GM19239 (cell line): ENCODE measurements around the gene SSH3.

Source experiments
- DNase-seq: peaks from one replicate; pipeline ENCODE4 v3.0.0; 2011; ENCODE audit warnings: low spot score; ENCODE audit not compliant: insufficient read length
- FAIRE-seq: peaks from 2 replicates; lab custom pipeline; 2011; peaks lifted over from hg19 to GRCh38; lab: Jason Lieb, UNC

SSH3 gene

GRCh38 chr11:67289651-67290479 lies 13.5 kb upstream of the SSH3 start:
- no peak for FAIRE-seq
- no peak for DNase-seq

GRCh38 chr11:67290801-67291200 lies 12.5 kb upstream of the SSH3 start:
- DNase-seq (no peak), FAIRE-seq (no peak)

DNA sequence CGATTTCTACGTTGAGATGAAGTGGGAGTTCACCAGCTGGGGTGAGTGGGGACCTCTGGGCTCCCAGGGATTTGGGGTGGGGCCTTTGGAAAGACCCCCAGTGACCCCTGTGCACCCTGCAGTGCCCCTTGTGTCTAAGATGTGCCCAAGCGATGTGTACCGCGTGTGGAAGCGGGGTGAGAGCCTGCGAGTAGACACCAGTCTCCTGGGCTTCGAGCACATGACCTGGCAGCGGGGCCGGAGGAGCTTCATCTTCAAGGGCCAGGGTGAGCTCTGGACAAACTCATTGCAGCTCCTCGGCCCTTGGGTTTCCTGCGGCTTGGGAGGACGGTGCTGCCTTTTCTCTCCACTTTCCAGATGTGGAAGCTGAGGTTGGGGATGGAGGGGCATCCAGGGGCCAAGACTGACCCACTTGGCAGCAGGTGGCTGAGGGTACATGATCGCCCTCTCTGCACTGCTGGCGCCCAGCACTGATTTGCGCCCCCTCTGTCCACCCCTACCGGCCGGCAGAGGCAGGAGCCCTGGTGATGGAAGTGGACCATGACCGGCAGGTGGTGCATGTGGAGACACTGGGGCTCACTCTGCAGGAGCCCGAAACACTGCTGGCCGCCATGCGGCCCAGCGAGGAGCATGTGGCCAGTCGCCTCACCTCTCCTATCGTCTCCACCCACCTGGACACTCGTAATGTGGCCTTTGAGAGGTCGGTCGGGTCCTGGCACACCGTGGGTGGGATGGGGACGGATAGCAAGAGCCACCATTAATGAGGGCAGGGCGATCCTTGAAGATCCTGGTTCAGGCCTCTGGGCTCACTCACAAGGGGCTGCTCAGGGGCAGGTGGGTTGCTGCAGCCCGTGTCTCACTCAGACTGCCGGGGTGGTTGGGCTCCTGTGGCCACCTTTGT lies 11.6 kb upstream of the SSH3 start:
- no peak for FAIRE-seq
- no peak for DNase-seq

- DNase-seq, result no peak
- no peak for FAIRE-seq
These were observed 10.7 kb upstream of the SSH3 start for GRCh38 chr11:67292671-67293070.

GRCh38 chr11:67293090-67293489 lies 10.2 kb upstream of the SSH3 start:
- FAIRE-seq (no peak), DNase-seq (no peak)

DNA sequence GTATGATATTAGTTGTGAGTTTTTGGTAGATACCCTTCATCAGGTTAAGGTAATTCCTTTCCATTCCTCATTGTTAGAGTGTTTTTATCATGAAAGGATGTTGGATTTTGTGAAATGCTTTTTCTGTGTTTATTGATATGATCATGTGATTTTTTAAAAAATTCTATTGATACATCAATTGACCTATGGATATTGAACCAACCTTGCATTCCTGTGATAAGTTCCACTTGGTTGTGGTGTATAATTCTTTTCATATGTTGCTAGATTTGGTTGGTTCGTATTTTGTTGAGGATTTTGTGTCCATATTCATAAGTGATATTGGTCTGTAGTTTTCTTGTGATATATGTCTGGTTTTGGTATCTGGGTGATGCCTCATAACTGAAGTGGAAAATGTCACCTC lies 7.5 kb upstream of the SSH3 start:
- DNase-seq (no peak), FAIRE-seq (no peak)

DNA sequence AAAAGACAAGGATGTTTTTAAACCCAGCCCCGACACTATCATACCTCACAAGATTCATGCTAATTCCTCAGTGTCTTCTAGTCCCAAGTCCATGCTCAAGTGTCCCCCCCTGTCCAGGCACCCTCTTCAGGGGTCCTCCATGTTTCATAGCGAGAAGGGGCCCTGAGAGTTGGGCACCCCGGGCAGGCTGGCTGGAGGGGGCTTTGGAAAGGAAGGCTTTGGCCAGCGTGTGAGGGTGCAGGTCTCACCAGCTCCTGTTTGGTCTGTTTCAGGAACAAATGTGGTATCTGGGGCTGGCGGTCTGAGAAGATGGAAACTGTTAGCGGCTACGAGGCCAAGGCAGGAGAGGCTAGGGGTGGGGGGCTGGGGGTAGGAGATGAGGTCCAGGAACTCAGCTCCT lies 4.5 kb upstream of the SSH3 start:
- no peak for DNase-seq

DNA sequence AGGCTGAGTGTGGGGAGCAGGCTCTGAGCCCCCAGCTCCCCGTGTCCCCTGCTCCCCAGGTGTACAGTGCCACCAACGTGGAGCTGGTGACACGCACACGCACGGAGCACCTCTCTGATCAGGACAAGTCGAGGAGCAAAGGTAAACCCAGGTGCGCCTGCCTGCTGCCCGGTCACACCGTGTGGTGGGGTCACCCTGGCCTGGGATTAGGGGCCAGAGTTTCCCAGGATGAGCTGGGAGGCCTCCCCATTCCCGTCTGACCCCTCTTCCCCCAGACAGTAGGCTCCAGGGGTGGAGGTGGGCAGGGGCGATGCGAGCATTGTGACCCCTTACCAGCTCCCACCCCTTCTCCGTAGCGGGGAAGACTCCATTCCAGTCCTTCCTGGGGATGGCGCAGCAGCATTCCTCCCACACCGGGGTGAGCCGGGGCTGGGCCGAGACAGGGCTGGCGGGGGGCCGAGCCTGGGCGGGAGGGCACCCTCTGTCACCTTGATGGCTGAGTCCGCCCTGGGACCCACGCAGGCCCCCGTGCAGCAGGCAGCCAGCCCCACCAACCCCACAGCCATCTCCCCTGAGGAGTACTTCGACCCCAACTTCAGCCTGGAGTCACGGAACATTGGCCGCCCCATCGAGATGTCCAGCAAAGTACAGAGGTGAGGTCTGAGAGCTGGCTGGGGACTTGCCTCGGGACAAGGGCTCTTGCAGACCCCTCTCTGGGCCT lies 3.7 kb upstream of the SSH3 start:
- DNase-seq, result no peak
- no peak for FAIRE-seq

More for the DNA sequence above, 4.5 kb upstream of the SSH3 start:
- FAIRE-seq, result no peak

- FAIRE-seq, result no peak
- DNase-seq, result no peak
These were observed 3.0 kb upstream of the SSH3 start for GRCh38 chr11:67300256-67300755.

GRCh38 chr11:67300756-67301312 lies 2.5 kb upstream of the SSH3 start:
- DNase-seq (no peak), FAIRE-seq (no peak)

GRCh38 chr11:67301313-67301921 lies 1.9 kb upstream of the SSH3 start:
- FAIRE-seq (no peak), DNase-seq (no peak)

DNA sequence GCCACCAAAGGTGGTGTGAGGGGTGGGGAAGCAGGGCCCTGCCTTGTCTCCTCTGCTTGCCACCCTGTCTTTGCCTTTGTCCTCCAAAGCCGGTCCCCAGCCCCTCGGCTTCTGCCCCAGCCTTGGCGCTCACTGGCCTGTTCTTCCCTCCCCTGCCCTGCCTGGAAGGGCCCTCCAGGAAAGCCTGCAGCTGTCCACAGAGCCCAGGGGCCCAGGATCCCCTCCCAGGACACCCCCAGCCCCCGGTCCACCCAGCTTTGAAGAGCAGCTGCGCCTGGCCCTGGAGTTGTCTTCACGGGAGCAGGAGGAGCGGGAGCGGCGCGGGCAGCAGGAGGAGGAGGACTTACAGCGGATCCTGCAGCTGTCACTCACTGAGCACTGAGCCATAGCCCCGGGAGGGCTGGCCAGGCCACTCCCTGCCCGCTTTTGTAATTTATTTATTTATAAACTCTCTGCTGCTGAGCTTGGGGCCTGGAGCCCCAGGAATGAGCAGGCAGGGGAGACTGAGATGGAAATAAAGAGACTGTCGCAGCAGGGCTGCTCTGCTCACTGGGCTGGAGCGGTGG lies 1.3 kb upstream of the SSH3 start:
- FAIRE-seq (no peak), DNase-seq (no peak)

GRCh38 chr11:67302571-67303131 lies 679 bp upstream of the SSH3 start:
- no peak for FAIRE-seq
- no peak for DNase-seq

- FAIRE-seq, result no peak
- no peak for DNase-seq
These were observed 593 bp downstream of the SSH3 start for GRCh38 chr11:67303835-67304411.

DNA sequence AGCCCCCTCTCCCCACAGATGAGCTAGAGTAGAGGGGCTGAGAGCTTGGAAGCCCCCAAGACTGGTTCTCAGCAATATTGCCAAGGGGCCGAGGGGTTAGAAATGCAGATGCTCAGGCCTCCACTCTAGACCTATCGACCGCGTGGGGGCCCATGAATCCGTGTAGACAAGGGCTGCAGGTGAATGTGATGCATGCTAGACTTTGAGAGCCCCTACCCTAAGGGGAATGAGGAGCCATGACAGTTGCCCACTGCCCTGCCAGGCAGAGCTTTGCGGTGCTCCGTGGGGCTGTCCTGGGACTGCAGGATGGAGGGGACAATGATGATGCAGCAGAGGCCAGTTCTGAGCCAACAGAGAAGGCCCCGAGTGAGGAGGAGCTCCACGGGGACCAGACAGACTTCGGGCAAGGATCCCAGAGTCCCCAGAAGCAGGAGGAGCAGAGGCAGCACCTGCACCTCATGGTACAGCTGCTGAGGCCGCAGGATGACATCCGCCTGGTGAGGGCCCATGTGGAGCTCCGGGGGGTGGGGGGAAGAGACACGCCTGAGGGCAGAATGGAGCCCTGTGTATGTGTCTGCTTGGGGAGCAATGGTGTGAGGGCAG lies 1.3 kb downstream of the SSH3 start:
- FAIRE-seq (no peak), DNase-seq (no peak)

DNA sequence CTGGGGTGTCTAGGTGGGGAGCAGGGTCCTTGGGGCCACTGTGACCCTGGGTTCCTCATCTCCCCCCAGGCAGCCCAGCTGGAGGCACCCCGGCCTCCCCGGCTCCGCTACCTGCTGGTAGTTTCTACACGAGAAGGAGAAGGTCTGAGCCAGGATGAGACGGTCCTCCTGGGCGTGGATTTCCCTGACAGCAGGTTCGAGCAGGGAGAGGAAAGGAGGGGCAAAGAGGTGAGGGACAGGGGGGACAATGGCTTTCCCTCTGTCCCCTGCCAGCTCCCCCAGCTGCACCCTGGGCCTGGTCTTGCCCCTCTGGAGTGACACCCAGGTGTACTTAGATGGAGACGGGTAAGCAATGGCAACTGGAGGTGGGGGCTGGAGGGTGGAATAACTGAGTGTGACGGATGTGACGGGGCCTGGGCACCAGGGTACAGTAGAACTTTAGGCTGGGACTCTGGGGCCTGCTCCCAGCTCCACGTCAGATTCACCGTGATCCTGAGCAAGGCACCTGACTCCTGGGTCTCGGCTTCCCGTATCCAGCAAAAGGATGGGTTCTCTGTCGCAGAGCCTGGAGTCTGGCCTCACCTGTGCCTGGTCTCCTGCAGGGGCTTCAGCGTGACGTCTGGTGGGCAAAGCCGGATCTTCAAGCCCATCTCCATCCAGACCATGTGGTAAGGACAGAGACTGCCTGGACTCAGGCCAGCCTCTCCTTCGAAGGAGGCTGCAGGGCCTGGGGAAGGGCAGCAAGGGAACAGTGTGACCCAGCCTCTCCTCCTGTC lies 3.6 kb downstream of the SSH3 start:
- FAIRE-seq (no peak), DNase-seq (no peak)

GRCh38 chr11:67307545-67308001 lies 4.2 kb downstream of the SSH3 start:
- FAIRE-seq (no peak), DNase-seq (no peak)
